DOHH2 (cell line): ENCODE measurements around the gene GALNS.

Source experiments
- H3F3A ChIP-seq: fragments of 200-600 bp; sonication (generic), shearing (Covaris generic); 2 replicates; pipeline ENCODE4 v1.6.0; 2016; ENCODE audit warnings: antibody characterized with exemption, mild to moderate bottlenecking; ENCODE audit not compliant: control insufficient read depth, insufficient read depth
- H3K27ac ChIP-seq: fragments of 200-600 bp; sonication (generic); 2 replicates; pipeline ENCODE4 v1.5.1; 2014; ENCODE audit warnings: low read depth, mild to moderate bottlenecking, low read length, moderate library complexity
- H3K27me3 ChIP-seq: fragments of 200-600 bp; sonication (generic); 2 replicates; pipeline ENCODE4 v1.6.1; 2014; ENCODE audit warnings: mild to moderate bottlenecking, low read length, mixed read lengths; ENCODE audit not compliant: control insufficient read depth
- H3K36me3 ChIP-seq: fragments of 200-600 bp; sonication (generic); 2 replicates; pipeline ENCODE4 v1.6.1; 2014; ENCODE audit warnings: mild to moderate bottlenecking, low read length, moderate library complexity, mixed read lengths; ENCODE audit not compliant: control insufficient read depth
- H3K4me1 ChIP-seq: fragments of 200-600 bp; sonication (generic); 2 replicates; pipeline ENCODE4 v1.6.1; 2014; ENCODE audit warnings: mild to moderate bottlenecking, low read length, mixed read lengths; ENCODE audit not compliant: control insufficient read depth
- H3K4me2 ChIP-seq: fragments of 200-600 bp; sonication (generic); 2 replicates; pipeline ENCODE4 v1.6.0; 2014; ENCODE audit warnings: mild to moderate bottlenecking, low read length, moderate library complexity
- H3K4me3 ChIP-seq: fragments of 200-600 bp; sonication (generic); 2 replicates; pipeline ENCODE4 v1.5.1; 2014; ENCODE audit warnings: mild to moderate bottlenecking, low read length, mixed read lengths
- H3K79me2 ChIP-seq: fragments of 200-600 bp; sonication (generic); 2 replicates; pipeline ENCODE4 v1.6.1; 2014; ENCODE audit warnings: mild to moderate bottlenecking, low read length, mixed read lengths; ENCODE audit not compliant: control insufficient read depth
- H3K9me2 ChIP-seq: fragments of 200-600 bp; sonication (generic); replicated peaks from 2 replicates; pipeline ENCODE4 v1.6.1; 2014; ENCODE audit warnings: mild to moderate bottlenecking, low read length, mixed read lengths; ENCODE audit not compliant: control insufficient read depth
- H3K9me3 ChIP-seq: fragments of 200-600 bp; sonication (generic); 2 replicates; pipeline ENCODE4 v1.6.1; 2014; ENCODE audit warnings: antibody characterized with exemption, low read length, mixed read lengths; ENCODE audit not compliant: control insufficient read depth, insufficient read depth
- H4K20me1 ChIP-seq: fragments of 200-600 bp; sonication (generic); 2 replicates; pipeline ENCODE4 v1.6.0; 2014; ENCODE audit warnings: low read depth, mild to moderate bottlenecking, antibody characterized with exemption, low read length, moderate library complexity; ENCODE audit not compliant: control insufficient read depth, insufficient read depth
- EZH2phosphoT487 ChIP-seq: fragments of 200-600 bp; sonication (generic); IDR thresholded peaks from 2 replicates; pipeline ENCODE4 v1.6.1; 2017; ENCODE audit warnings: borderline replicate concordance, mild to moderate bottlenecking, antibody characterized with exemption, low read length, moderate library complexity, mixed read lengths
- TF ChIP-seq, protein P1 (sequence below): fragments of 200-600 bp; sonication (generic); IDR thresholded peaks from one replicate; pipeline ENCODE4 v1.5.1; 2014; ENCODE audit warnings: antibody characterized with exemption, mild to moderate bottlenecking, low read depth, low read length; ENCODE audit not compliant: poor library complexity, severe bottlenecking

GALNS gene

GRCh38 chr16:88847654-88848053, 9.1 kb downstream of the GALNS start:
- no peaks in the 10 kb centered on the region for H4K20me1 ChIP-seq

DNA sequence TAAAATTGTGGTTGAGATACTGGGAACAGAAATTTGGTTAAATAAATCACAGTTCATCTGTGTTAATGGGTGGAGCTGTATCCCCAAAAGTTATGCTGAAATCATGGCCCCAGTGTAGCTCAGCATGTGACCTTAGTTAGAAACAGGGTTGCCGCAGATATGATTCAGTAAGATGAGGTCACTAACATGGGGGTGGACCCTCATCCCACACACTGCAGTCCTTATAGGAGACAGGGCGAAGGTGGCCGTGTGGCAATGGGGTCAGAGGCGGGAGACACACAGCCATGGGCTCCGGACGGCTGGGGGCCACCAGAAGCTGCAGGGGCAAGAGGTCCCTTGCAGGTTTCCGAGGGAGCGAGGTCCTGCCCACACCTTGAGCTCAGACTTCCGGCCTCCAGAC, 10.7 kb downstream of the GALNS start:
- no peak overlapping the region for H3K4me3 ChIP-seq
- no peaks in the 10 kb centered on the region for H3K4me1 ChIP-seq
- no peaks in the 10 kb centered on the region for H3K9me3 ChIP-seq
- no peaks in the 10 kb centered on the region for H3K9me2 ChIP-seq
- H3K36me3 ChIP-seq: no peaks in the 10 kb centered on the region
- H4K20me1 ChIP-seq: no peaks in the 10 kb centered on the region
- no peak overlapping the region for H3K27ac ChIP-seq
- no peaks in the 10 kb centered on the region for H3F3A ChIP-seq
- H3K27me3 ChIP-seq: no peaks in the 10 kb centered on the region
- no peaks in the 10 kb centered on the region for H3K79me2 ChIP-seq
- H3K4me2 ChIP-seq: no peak overlapping the region
- TF ChIP-seq EZH2phosphoT487: no peak
- TF ChIP-seq, protein P1, sequence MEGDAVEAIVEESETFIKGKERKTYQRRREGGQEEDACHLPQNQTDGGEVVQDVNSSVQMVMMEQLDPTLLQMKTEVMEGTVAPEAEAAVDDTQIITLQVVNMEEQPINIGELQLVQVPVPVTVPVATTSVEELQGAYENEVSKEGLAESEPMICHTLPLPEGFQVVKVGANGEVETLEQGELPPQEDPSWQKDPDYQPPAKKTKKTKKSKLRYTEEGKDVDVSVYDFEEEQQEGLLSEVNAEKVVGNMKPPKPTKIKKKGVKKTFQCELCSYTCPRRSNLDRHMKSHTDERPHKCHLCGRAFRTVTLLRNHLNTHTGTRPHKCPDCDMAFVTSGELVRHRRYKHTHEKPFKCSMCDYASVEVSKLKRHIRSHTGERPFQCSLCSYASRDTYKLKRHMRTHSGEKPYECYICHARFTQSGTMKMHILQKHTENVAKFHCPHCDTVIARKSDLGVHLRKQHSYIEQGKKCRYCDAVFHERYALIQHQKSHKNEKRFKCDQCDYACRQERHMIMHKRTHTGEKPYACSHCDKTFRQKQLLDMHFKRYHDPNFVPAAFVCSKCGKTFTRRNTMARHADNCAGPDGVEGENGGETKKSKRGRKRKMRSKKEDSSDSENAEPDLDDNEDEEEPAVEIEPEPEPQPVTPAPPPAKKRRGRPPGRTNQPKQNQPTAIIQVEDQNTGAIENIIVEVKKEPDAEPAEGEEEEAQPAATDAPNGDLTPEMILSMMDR: no peak

More at GRCh38 chr16:88847654-88848053, 9.1 kb downstream of the GALNS start:
- Histone ChIP-seq H3K4me3 (no peak overlapping the region), H3K27me3 (no peaks in the 10 kb centered on the region), H3K79me2 (no peaks in the 10 kb centered on the region), H3F3A (no peaks in the 10 kb centered on the region), H3K9me2 (no peaks in the 10 kb centered on the region), H3K4me2 (no peak overlapping the region), H3K27ac (no peak overlapping the region), H3K9me3 (no peaks in the 10 kb centered on the region), H3K36me3 (no peaks in the 10 kb centered on the region), H3K4me1 (no peaks in the 10 kb centered on the region)
- no peak for TF ChIP-seq EZH2phosphoT487
- TF ChIP-seq, protein P1: no peak

GRCh38 chr16:88844419-88845036, 12.2 kb downstream of the GALNS start:
- no peak overlapping the region for H3K4me3 ChIP-seq
- H3K27me3 ChIP-seq: no peaks in the 10 kb centered on the region
- no peaks in the 10 kb centered on the region for H3K9me3 ChIP-seq
- H3K4me1 ChIP-seq: no peaks in the 10 kb centered on the region
- no peak overlapping the region for H3K27ac ChIP-seq
- TF ChIP-seq, protein P1: no peak
- TF ChIP-seq EZH2phosphoT487: no peak
- H4K20me1 ChIP-seq: no peaks in the 10 kb centered on the region
- no peak overlapping the region for H3K4me2 ChIP-seq
- H3K79me2 ChIP-seq: no peaks in the 10 kb centered on the region
- no peaks in the 10 kb centered on the region for H3K36me3 ChIP-seq
- no peaks in the 10 kb centered on the region for H3F3A ChIP-seq
- no peaks in the 10 kb centered on the region for H3K9me2 ChIP-seq
